ENCODE results near the gene BCO1. TPM values are rescaled to one million over a fixed set of nuclear protein-coding genes. Genes with fewer than 3 reads are reported as not detected.

The BCO1 gene
- total RNA-seq, 4 donors from 2014 or later, result not detected

- TF ChIP-seq CTCF (IDR thresholded peaks at IDR 0.05; ENCODE audit: low read depth), result no peak
These were observed 80.9 kb downstream of the BCO1 start for GRCh38 chr16:81319221-81319912.

DNA sequence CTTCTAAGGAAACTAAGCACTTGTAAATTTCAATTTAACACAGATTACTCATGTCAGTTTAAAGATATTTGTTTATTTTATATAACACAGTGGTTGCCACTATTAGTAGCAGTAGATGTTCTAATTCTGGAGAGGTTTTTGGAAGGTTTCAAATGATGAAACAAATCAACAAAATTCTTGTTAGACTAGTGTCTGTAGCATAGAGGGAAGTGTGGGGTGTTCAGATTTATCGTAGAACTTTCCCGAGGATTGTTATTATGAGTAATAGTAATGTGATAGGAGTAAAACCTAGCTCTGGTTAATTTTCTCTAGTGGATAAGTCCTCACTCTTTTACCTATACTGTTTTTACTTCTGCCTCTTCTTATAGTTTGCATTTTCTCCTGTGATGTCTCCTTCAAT, 82.5 kb downstream of the BCO1 start:
- TF ChIP-seq CTCF (IDR thresholded peaks at IDR 0.05; ENCODE audit: low read depth), result no peak

GRCh38 chr16:81321536-81321935, 83.0 kb downstream of the BCO1 start:
- TF ChIP-seq CTCF (IDR thresholded peaks at IDR 0.05; ENCODE audit: low read depth), result no peak

DNA sequence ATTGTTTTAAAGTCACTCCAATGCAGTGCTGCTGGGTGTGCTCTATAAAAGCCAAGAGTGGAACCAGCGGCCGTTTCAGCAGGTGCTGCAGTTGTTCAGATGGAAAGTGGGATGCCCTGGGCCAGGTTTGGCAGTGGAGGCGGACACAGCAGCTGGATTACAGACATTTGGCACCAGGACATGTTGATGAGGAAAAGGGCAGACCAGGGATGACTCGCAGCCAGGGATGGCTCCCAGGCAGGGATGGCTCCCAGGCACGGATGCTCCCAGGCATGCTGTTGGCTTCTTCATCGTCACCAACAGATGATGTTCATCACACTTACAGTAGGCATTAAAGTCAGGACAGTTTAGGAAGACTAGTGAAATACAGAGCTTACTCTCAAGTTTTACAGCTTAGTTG, 86.3 kb downstream of the BCO1 start:
- no peak for TF ChIP-seq CTCF (IDR thresholded peaks at IDR 0.05; ENCODE audit: low read depth)

- no peak for TF ChIP-seq CTCF (IDR thresholded peaks at IDR 0.05; ENCODE audit: low read depth)
These were observed 88.5 kb downstream of the BCO1 start for GRCh38 chr16:81327011-81327410.

- TF ChIP-seq CTCF (IDR thresholded peaks at IDR 0.05; ENCODE audit: low read depth), result no peak
These were observed 89.1 kb downstream of the BCO1 start for GRCh38 chr16:81327447-81328196.

- no peak for TF ChIP-seq CTCF (IDR thresholded peaks at IDR 0.05; ENCODE audit: low read depth)
These were observed 91.5 kb downstream of the BCO1 start for GRCh38 chr16:81329947-81330346.

All from subcutaneous adipose tissue (tissue), 4 donors.